GM23338 (cell line): ENCODE measurements around the gene SMOC2. TPM values are rescaled to one million over a fixed set of nuclear protein-coding genes. Genes with fewer than 3 reads are reported as not detected.

Experiments used
- ETS1 ChIP-seq: IDR thresholded peaks from 2 replicates; pipeline ENCODE4 v1.6.1; 2016; ENCODE audit warnings: antibody characterized with exemption
- EZH2 ChIP-seq: fragments of 200-600 bp; sonication (generic); IDR thresholded peaks from one replicate; pipeline ENCODE4 v1.8.0; 2017; ENCODE audit warnings: antibody characterized with exemption, mild to moderate bottlenecking, low read depth; ENCODE audit not compliant: unreplicated experiment
- EZH2phosphoT487 ChIP-seq: fragments of 200-600 bp; sonication (generic); IDR thresholded peaks from one replicate; pipeline ENCODE4 v1.8.1; 2018; ENCODE audit warnings: antibody characterized with exemption; ENCODE audit not compliant: unreplicated experiment
- NANOG ChIP-seq: IDR thresholded peaks from 2 replicates; pipeline ENCODE4 v1.6.1; 2016; ENCODE audit warnings: antibody characterized with exemption, borderline replicate concordance
- REST ChIP-seq: IDR thresholded peaks from one replicate; pipeline ENCODE4 v1.6.1; 2018; ENCODE audit warnings: antibody characterized with exemption; ENCODE audit not compliant: unreplicated experiment
- polyA plus RNA-seq: library from polyadenylated mRNA; unstranded; fragments of >200 nt; fragmentation: Nextera tagmentation; extraction: Ambion mirVana; gene quantifications from 2 replicates; pipeline ENCODE4 v1.2.1, GENCODE V29; 2016
- total RNA-seq: library from RNA; depleted of rRNA; stranded (reverse); fragments of >200 nt; shearing (Covaris generic); gene quantifications from 2 replicates; pipeline ENCODE4 v1.2.3, GENCODE V29; 2014; rRNA removed

SMOC2 gene
- total and polyA plus RNA-seq, 2 experiments from 2014 or later = 4.3 to 6.5 TPM

- TF ChIP-seq REST = no peak
- TF ChIP-seq ETS1 = no peak
- no peak for TF ChIP-seq EZH2phosphoT487
- TF ChIP-seq NANOG = no peak
- TF ChIP-seq EZH2 = no peak
These were observed 276.5 kb downstream of the SMOC2 start (continued) for GRCh38 chr6:168717491-168717890.

Other genes with a start within 250 kb of the SMOC2 start
- gene DACT2, start 121.4 kb upstream of the SMOC2 start, total RNA-seq = 7.3 and 10.6 TPM in 2 replicates
- 1.5 and 1.8 TPM in 2 replicates for gene DACT2, start 121.4 kb upstream of the SMOC2 start, polyA plus RNA-seq